Measurements from ENCODE around the gene SRSF7. TPM values are rescaled to one million over a fixed set of nuclear protein-coding genes. Genes with fewer than 3 reads are reported as not detected.

The SRSF7 gene
- total and polyA plus RNA-seq, 9 of the 15 experiments (the other 6 are each of a cell fraction or from before 2014, with no cell fraction given) = 219 to 726 (median 375) TPM

- TF ChIP-seq REST (IDR thresholded peaks at IDR 0.05; ENCODE audit: borderline replicate concordance) (peak; percentile 40; the same call in 1 of the 2 replicates), REST (CRISPR knock-in tag; IDR thresholded peaks at IDR 0.05; ENCODE audit: low read depth) (no peak), KLF16 (IDR thresholded peaks at IDR 0.05) (no peak), TGIF2 (CRISPR knock-in tag; IDR thresholded peaks at IDR 0.05) (no peak), HDAC8 (tag; IDR thresholded peaks at IDR 0.05) (no peak), FOS (IDR thresholded peaks at IDR 0.05; ENCODE audit: extremely low read depth, insufficient read length) (no peak), MAFK (IDR thresholded peaks at IDR 0.05; ENCODE audit: low read length) (no peak), ARID3A (IDR thresholded peaks at IDR 0.05; ENCODE audit: borderline replicate concordance, low read depth, low read length) (0 out of 2 replicates have a peak, but pooled peaks have one; percentile 32), FIP1L1 (IDR thresholded peaks at IDR 0.05; ENCODE audit: low read depth, low read length, poor library complexity, severe bottlenecking) (no peak), PHF8 (IDR thresholded peaks at IDR 0.05; ENCODE audit: borderline replicate concordance, low read length) (no peak), ZNF696 (CRISPR knock-in tag; conservative IDR thresholded peaks at IDR 0.05) (no peak), RFX5 (IDR thresholded peaks at IDR 0.05; ENCODE audit: low read depth, low read length) (no peak), MAZ (CRISPR knock-in tag; conservative IDR thresholded peaks at IDR 0.05 in 1 of 2, IDR thresholded peaks at IDR 0.05 in 1 of 2) (no peak), HDGF (IDR thresholded peaks at IDR 0.05) (no peak)
Measured at GRCh38 chr2:38740851-38741731, 10.1 kb downstream of the SRSF7 start (continued).

Measured in K562 (cell line).